Esophagus squamous epithelium (tissue), 5 donors: ENCODE data around the gene ABCC9. TPM values are rescaled to one million over a fixed set of nuclear protein-coding genes. Genes with fewer than 3 reads are reported as not detected.

ENCODE experiments used
- DNase-seq: peaks from one replicate; lab custom pipeline; 2025; lab: John Stamatoyannopoulos, UW
- H3K27ac ChIP-seq, 4 donors: fragments of 200-600 bp; sonication (generic); one replicate each; pipeline ENCODE4 v1.5.1; 2016 to 2019; ENCODE audit warnings: mild to moderate bottlenecking in 1 of 4
- H3K27me3 ChIP-seq, 4 donors: fragments of 200-600 bp; sonication (generic); 1 replicate in 3 of 4; 2 replicates in 1 of 4; pipeline versions ENCODE4 v1.5.1 to v1.6.0; 2017 to 2021; ENCODE audit warnings: antibody characterized with exemption in 1 of 4
- H3K36me3 ChIP-seq, 3 donors: fragments of 200-600 bp; sonication (generic); one replicate each; pipeline ENCODE4 v1.5.1; 2016 to 2019
- H3K4me1 ChIP-seq, 3 donors: fragments of 200-600 bp; sonication (generic); one replicate each; pipeline ENCODE4 v1.5.1; 2017 to 2019
- H3K4me3 ChIP-seq, 4 donors: fragments of 200-600 bp; sonication (generic); 1 replicate in 3 of 4; 2 replicates in 1 of 4; pipeline ENCODE4 v1.5.1; 2016 to 2019; ENCODE audit warnings: mild to moderate bottlenecking in 2 of 4, moderate library complexity in 1 of 4
- H3K9me3 ChIP-seq, 3 donors: fragments of 200-600 bp; sonication (generic); one replicate each; pipeline ENCODE4 v1.5.1; 2016 to 2019
- POLR2A ChIP-seq, 4 donors: fragments of 450-650 bp; IDR thresholded peaks; one replicate each; pipeline ENCODE4 v1.6.1; 2017; ENCODE audit warnings: antibody characterized with exemption in 4 of 4, mild to moderate bottlenecking in 4 of 4, moderate library complexity in 3 of 4
- WGBS, 2 donors: methylation state at CpG; one replicate each; pipeline ENCODE4 v1.1.5; 2018; 5-methylcytosine and 5-hydroxymethylcytosine counted together
- intact Hi-C: fragments of 100-400 bp; cut with DNase I; formaldehyde crosslinking; loops from one replicate; pipeline ENCODE4 v1.15.0; 2022
- total RNA-seq, 4 donors: library from RNA; depleted of rRNA; stranded (reverse); fragments of >200 nt; gene quantifications; one replicate each; pipeline ENCODE4 v1.1.0, GENCODE V29; 2016
- TF ChIP-seq, protein P1 (sequence below), 6 experiments: fragments of 450-650 bp in 4 of 6; fragments of 200-600 bp in 2 of 6; sonication (generic) in 2 of 6; IDR thresholded peaks; one replicate each; pipeline ENCODE4 v1.5.1; 2016 to 2019; ENCODE audit warnings: antibody characterized with exemption in 6 of 6, mild to moderate bottlenecking in 4 of 6, moderate library complexity in 4 of 6
- donor health status: DM: yes; HTN: yes; CAD: no.

Gene ABCC9
- total RNA-seq, 4 donors from 2014 or later: 0.68 to 11.6 (median 6.0) TPM

GRCh38 chr12:21972055-21972454, 30.8 kb upstream of the ABCC9 start:
- H3K4me1 ChIP-seq: no peaks in the 10 kb centered on the region
- intact Hi-C loops: no loop called here
- H3K27me3 ChIP-seq: no peaks in the 10 kb centered on the region
- H3K36me3 ChIP-seq: no peaks in the 10 kb centered on the region
- TF ChIP-seq, protein P1, sequence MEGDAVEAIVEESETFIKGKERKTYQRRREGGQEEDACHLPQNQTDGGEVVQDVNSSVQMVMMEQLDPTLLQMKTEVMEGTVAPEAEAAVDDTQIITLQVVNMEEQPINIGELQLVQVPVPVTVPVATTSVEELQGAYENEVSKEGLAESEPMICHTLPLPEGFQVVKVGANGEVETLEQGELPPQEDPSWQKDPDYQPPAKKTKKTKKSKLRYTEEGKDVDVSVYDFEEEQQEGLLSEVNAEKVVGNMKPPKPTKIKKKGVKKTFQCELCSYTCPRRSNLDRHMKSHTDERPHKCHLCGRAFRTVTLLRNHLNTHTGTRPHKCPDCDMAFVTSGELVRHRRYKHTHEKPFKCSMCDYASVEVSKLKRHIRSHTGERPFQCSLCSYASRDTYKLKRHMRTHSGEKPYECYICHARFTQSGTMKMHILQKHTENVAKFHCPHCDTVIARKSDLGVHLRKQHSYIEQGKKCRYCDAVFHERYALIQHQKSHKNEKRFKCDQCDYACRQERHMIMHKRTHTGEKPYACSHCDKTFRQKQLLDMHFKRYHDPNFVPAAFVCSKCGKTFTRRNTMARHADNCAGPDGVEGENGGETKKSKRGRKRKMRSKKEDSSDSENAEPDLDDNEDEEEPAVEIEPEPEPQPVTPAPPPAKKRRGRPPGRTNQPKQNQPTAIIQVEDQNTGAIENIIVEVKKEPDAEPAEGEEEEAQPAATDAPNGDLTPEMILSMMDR (IDR thresholded peaks at IDR 0.05): no peak
- TF ChIP-seq POLR2A (IDR thresholded peaks at IDR 0.05): no peak
- H3K27ac ChIP-seq: no peak overlapping the region
- H3K9me3 ChIP-seq: no peaks in the 10 kb centered on the region
- 55 to 71% methylated on average over 4 of the region's 4 CpGs for WGBS, 2 donors
- no peak for DNase-seq
- no peak overlapping the region for H3K4me3 ChIP-seq

DNA sequence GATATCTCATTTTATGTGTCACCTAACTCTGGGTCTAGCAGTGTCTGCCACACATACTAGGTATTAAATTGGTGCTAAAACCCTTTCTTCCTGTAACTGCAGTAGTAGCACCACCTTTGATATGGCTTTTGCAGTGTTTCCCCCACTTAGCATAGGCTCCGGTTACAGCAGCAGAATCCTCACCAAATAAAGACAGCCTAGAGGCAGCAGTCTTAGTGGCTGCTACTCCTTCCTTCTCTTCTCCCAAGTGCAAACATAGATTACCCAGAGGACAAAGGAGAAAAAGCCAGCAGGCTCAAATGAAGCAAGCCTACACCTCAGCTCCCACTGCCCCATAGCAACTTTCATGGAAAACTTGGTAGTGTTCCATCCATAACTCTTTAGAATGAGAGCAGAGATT, 30.1 kb upstream of the ABCC9 start:
- WGBS, 2 donors: 11% methylated on average over 1 of the region's 1 CpG; no CpG with 5 or more reads in 1 of the 2 donors
- H3K4me1 ChIP-seq: no peaks in the 10 kb centered on the region
- TF ChIP-seq, protein P1 (IDR thresholded peaks at IDR 0.05): no peak
- no peak for TF ChIP-seq POLR2A (IDR thresholded peaks at IDR 0.05)
- DNase-seq: no peak
- H3K9me3 ChIP-seq: no peaks in the 10 kb centered on the region
- no peak overlapping the region for H3K4me3 ChIP-seq
- H3K36me3 ChIP-seq: no peaks in the 10 kb centered on the region
- no peaks in the 10 kb centered on the region for H3K27me3 ChIP-seq
- intact Hi-C loops: no loop called here
- no peak overlapping the region for H3K27ac ChIP-seq

GRCh38 chr12:21962821-21963220, 21.6 kb upstream of the ABCC9 start:
- no peak for TF ChIP-seq POLR2A (IDR thresholded peaks at IDR 0.05)
- TF ChIP-seq, protein P1 (IDR thresholded peaks at IDR 0.05): no peak
- DNase-seq: no peak
- Histone ChIP-seq H3K4me1 (no peaks in the 10 kb centered on the region), H3K27ac (no peak overlapping the region), H3K9me3 (peaks cover 0 to 4% (median 0%) of the 10 kb centered on the region in 3 donors), H3K4me3 (no peak overlapping the region), H3K27me3 (no peaks in the 10 kb centered on the region), H3K36me3 (no peaks in the 10 kb centered on the region)
- 76 to 94% methylated on average over 5 of the region's 5 CpGs for WGBS, 2 donors
- intact Hi-C loops: no loop called here

GRCh38 chr12:21962236-21962635, 21.0 kb upstream of the ABCC9 start:
- Histone ChIP-seq H3K27ac (no peak overlapping the region), H3K9me3 (peaks cover 0 to 4% (median 0%) of the 10 kb centered on the region in 3 donors), H3K4me1 (no peaks in the 10 kb centered on the region), H3K36me3 (no peaks in the 10 kb centered on the region), H3K27me3 (no peaks in the 10 kb centered on the region), H3K4me3 (no peak overlapping the region)
- 72 to 78% methylated on average over 3 to 4 of the region's 5 CpGs for WGBS, 2 donors
- DNase-seq: no peak
- intact Hi-C loops: no loop called here
- TF ChIP-seq, protein P1 (IDR thresholded peaks at IDR 0.05): no peak
- TF ChIP-seq POLR2A (IDR thresholded peaks at IDR 0.05): no peak

- Histone ChIP-seq H3K4me3 (no peak overlapping the region), H3K27me3 (no peaks in the 10 kb centered on the region), H3K4me1 (no peaks in the 10 kb centered on the region), H3K36me3 (no peaks in the 10 kb centered on the region), H3K27ac (no peak overlapping the region), H3K9me3 (peaks cover 0 to 7% (median 5%) of the 10 kb centered on the region in 3 donors)
- DNase-seq: no peak
- TF ChIP-seq POLR2A (IDR thresholded peaks at IDR 0.05): no peak
- TF ChIP-seq, protein P1 (IDR thresholded peaks at IDR 0.05): no peak
- 67 to 81% methylated on average over 1 of the region's 1 CpG for whole genome bisulfite sequencing, 2 donors
- intact Hi-C loops: no loop called here
These were observed 9.4 kb upstream of the ABCC9 start for GRCh38 chr12:21950649-21951048.
